ENCODE results near the gene USP47.

USP47 gene

GRCh38 chr11:11985016-11985715 is 143.4 kb downstream of the USP47 start:
- DNase-seq, result peak in 1 of 2 experiments; percentile 19

GRCh38 chr11:11985954-11986949 is 144.5 kb downstream of the USP47 start:
- no peak for DNase-seq

- peak in 1 of 2 experiments; percentile 38 for DNase-seq
These were observed 145.8 kb downstream of the USP47 start for GRCh38 chr11:11987503-11988022.

GRCh38 chr11:11988099-11988651 is 146.4 kb downstream of the USP47 start:
- DNase-seq, result peak in 1 of 2 experiments; percentile 16

- peak in 1 of 2 experiments; percentile 24 for DNase-seq
These were observed 147.0 kb downstream of the USP47 start for GRCh38 chr11:11988681-11989261.

GRCh38 chr11:11989774-11990744 is 148.3 kb downstream of the USP47 start:
- DNase-seq, result no peak

- no peak for DNase-seq
These were observed 150.8 kb downstream of the USP47 start for GRCh38 chr11:11992257-11993212.

GRCh38 chr11:11993839-11994238 is 152.1 kb downstream of the USP47 start:
- DNase-seq, result peak in 1 of 2 experiments; percentile 75

GRCh38 chr11:11995601-11996000 is 153.8 kb downstream of the USP47 start:
- DNase-seq, result no peak

GRCh38 chr11:11996321-11997048 is 154.7 kb downstream of the USP47 start:
- no peak for DNase-seq

- no peak for DNase-seq
These were observed 155.2 kb downstream of the USP47 start for GRCh38 chr11:11997049-11997322.

- DNase-seq, result peak; percentile 35 to 59
These were observed 156.5 kb downstream of the USP47 start for GRCh38 chr11:11998091-11998781.

GRCh38 chr11:12001186-12001585 is 159.4 kb downstream of the USP47 start:
- DNase-seq, result no peak

GRCh38 chr11:12003336-12003735 is 161.6 kb downstream of the USP47 start:
- DNase-seq, result no peak

- no peak for DNase-seq
These were observed 162.0 kb downstream of the USP47 start for GRCh38 chr11:12003815-12004214.

- DNase-seq, result no peak
These were observed 163.3 kb downstream of the USP47 start for GRCh38 chr11:12005061-12005460.

GRCh38 chr11:12005476-12005875 is 163.7 kb downstream of the USP47 start:
- DNase-seq, result no peak

- DNase-seq, result no peak
These were observed 164.9 kb downstream of the USP47 start for GRCh38 chr11:12006552-12007229.

GRCh38 chr11:12007230-12007593 is 165.4 kb downstream of the USP47 start:
- DNase-seq, result no peak

Data from SW 1271 (cell line).